GOT3 (cell line): ENCODE data around the gene SNX32.

Experiments
- DNase-seq: peaks from one replicate; lab custom pipeline; 2025; ENCODE audit warnings: mixed read lengths; lab: John Stamatoyannopoulos, UW

The SNX32 gene

GRCh38 chr11:65797711-65798110 lies 36.1 kb upstream of the SNX32 start:
- no peak for DNase-seq

GRCh38 chr11:65798882-65799281 lies 34.9 kb upstream of the SNX32 start:
- no peak for DNase-seq

- DNase-seq = no peak
Measured at GRCh38 chr11:65801153-65801987, 32.4 kb upstream of the SNX32 start.

GRCh38 chr11:65802841-65803240 lies 30.9 kb upstream of the SNX32 start:
- DNase-seq = no peak

- DNase-seq = no peak
Measured at GRCh38 chr11:65803797-65804492, 29.8 kb upstream of the SNX32 start.

GRCh38 chr11:65806979-65807378 lies 26.8 kb upstream of the SNX32 start:
- no peak for DNase-seq

GRCh38 chr11:65808744-65809341 lies 24.9 kb upstream of the SNX32 start:
- DNase-seq = no peak

- DNase-seq = no peak
Measured at GRCh38 chr11:65809496-65809895, 24.3 kb upstream of the SNX32 start.

GRCh38 chr11:65810046-65810868 lies 23.5 kb upstream of the SNX32 start:
- DNase-seq = no peak

GRCh38 chr11:65811764-65812475 lies 21.8 kb upstream of the SNX32 start:
- no peak for DNase-seq

- DNase-seq = no peak
Measured at GRCh38 chr11:65814131-65814985, 19.4 kb upstream of the SNX32 start.

- DNase-seq = no peak
Measured at GRCh38 chr11:65814986-65815565, 18.7 kb upstream of the SNX32 start.

GRCh38 chr11:65816696-65817095 lies 17.1 kb upstream of the SNX32 start:
- no peak for DNase-seq

- no peak for DNase-seq
Measured at GRCh38 chr11:65817312-65817834, 16.4 kb upstream of the SNX32 start.

- peak; percentile 46 for DNase-seq
Measured at GRCh38 chr11:65817835-65818680, 15.7 kb upstream of the SNX32 start.

- DNase-seq = no peak
Measured at GRCh38 chr11:65821107-65821506, 12.7 kb upstream of the SNX32 start.

GRCh38 chr11:65822776-65823528 lies 10.8 kb upstream of the SNX32 start:
- DNase-seq = no peak
